HUDEP-2 (cell line): ENCODE data around the gene NCAM2.
A peak's percentile ranks its signal among the peaks of the same experiment; 100 is the strongest.

Experiments used
- DNase-seq, 76 experiments: peaks; one replicate each; lab custom pipeline; 2025; ENCODE audit not compliant: unreplicated experiment in 76 of 76; lab: John Stamatoyannopoulos, UW

NCAM2 gene

GRCh38 chr21:21163904-21164303 is 165.7 kb downstream of the NCAM2 start:
- peak in 28 of 76 experiments; percentile 1 to 67 (median 10) for DNase-seq

- no peak for DNase-seq
Measured at GRCh38 chr21:21165063-21165645, 166.9 kb downstream of the NCAM2 start.

GRCh38 chr21:21174676-21175075 is 176.5 kb downstream of the NCAM2 start:
- DNase-seq = no peak

GRCh38 chr21:21175798-21176334 is 177.7 kb downstream of the NCAM2 start:
- no peak for DNase-seq

- DNase-seq = no peak
Measured at GRCh38 chr21:21177353-21177986, 179.3 kb downstream of the NCAM2 start.

- DNase-seq = no peak
Measured at GRCh38 chr21:21179619-21180298, 181.6 kb downstream of the NCAM2 start.

- DNase-seq = no peak
Measured at GRCh38 chr21:21182401-21183010, 184.3 kb downstream of the NCAM2 start.

- DNase-seq = no peak
Measured at GRCh38 chr21:21183092-21183491, 184.9 kb downstream of the NCAM2 start.

- DNase-seq = no peak
Measured at GRCh38 chr21:21184771-21185528, 186.7 kb downstream of the NCAM2 start.

- no peak for DNase-seq
Measured at GRCh38 chr21:21187579-21187978, 189.4 kb downstream of the NCAM2 start.

- no peak for DNase-seq
Measured at GRCh38 chr21:21188513-21189195, 190.4 kb downstream of the NCAM2 start.

GRCh38 chr21:21195417-21195943 is 197.3 kb downstream of the NCAM2 start:
- no peak for DNase-seq

- DNase-seq = no peak
Measured at GRCh38 chr21:21196087-21196486, 197.9 kb downstream of the NCAM2 start.

GRCh38 chr21:21196848-21197247 is 198.6 kb downstream of the NCAM2 start:
- no peak for DNase-seq

GRCh38 chr21:21199342-21200102 is 201.3 kb downstream of the NCAM2 start:
- DNase-seq = peak in 3 of 76 experiments; percentile 60 to 78 (median 70)

- DNase-seq = peak in 19 of 76 experiments; percentile 2 to 93 (median 77)
Measured at GRCh38 chr21:21200103-21200938, 202.1 kb downstream of the NCAM2 start.

GRCh38 chr21:21200939-21201615 is 202.9 kb downstream of the NCAM2 start:
- no peak for DNase-seq
